COLO668 (cell line): ENCODE measurements around the gene CNTN6.

Experiments
- DNase-seq: peaks from one replicate; lab custom pipeline; 2025; ENCODE audit not compliant: unreplicated experiment; lab: John Stamatoyannopoulos, UW

Gene CNTN6

GRCh38 chr3:1092771-1093170 is at the start of gene CNTN6:
Gene CNTN6, plus strand, starts transcription at chr3:1093024. Its CDS starts 54,985 bp downstream, at chr3:1148009.
- DNase-seq: no peak

- DNase-seq: no peak
These were observed 44.3 kb upstream of the CNTN6 start for GRCh38 chr3:1048558-1048957.

- DNase-seq: no peak
These were observed 37.0 kb upstream of the CNTN6 start for GRCh38 chr3:1055870-1056269.

GRCh38 chr3:1056744-1057143 is 36.1 kb upstream of the CNTN6 start:
- no peak for DNase-seq

GRCh38 chr3:1057436-1057835 is 35.4 kb upstream of the CNTN6 start:
- DNase-seq: no peak

GRCh38 chr3:1068985-1069384 is 23.8 kb upstream of the CNTN6 start:
- DNase-seq: no peak

GRCh38 chr3:1072041-1072440 is 20.8 kb upstream of the CNTN6 start:
- DNase-seq: no peak

- DNase-seq: peak; percentile 7
These were observed 13.2 kb upstream of the CNTN6 start for GRCh38 chr3:1079662-1080061.

GRCh38 chr3:1082108-1082507 is 10.7 kb upstream of the CNTN6 start:
- peak; percentile 37 for DNase-seq

GRCh38 chr3:1087066-1087560 is 5.7 kb upstream of the CNTN6 start:
- no peak for DNase-seq

- DNase-seq: no peak
These were observed 4.3 kb upstream of the CNTN6 start for GRCh38 chr3:1088503-1088902.

- DNase-seq: no peak
These were observed 1.5 kb upstream of the CNTN6 start for GRCh38 chr3:1091286-1091685.

- no peak for DNase-seq
These were observed 763 bp upstream of the CNTN6 start for GRCh38 chr3:1092061-1092460.

- no peak for DNase-seq
These were observed 393 bp downstream of the CNTN6 start for GRCh38 chr3:1093217-1093616.

GRCh38 chr3:1103525-1103924 is 10.7 kb downstream of the CNTN6 start:
- DNase-seq: no peak

- DNase-seq: no peak
These were observed 25.1 kb downstream of the CNTN6 start for GRCh38 chr3:1117843-1118473.

- DNase-seq: no peak
These were observed 38.3 kb downstream of the CNTN6 start for GRCh38 chr3:1131166-1131565.

- DNase-seq: no peak
These were observed 42.4 kb downstream of the CNTN6 start for GRCh38 chr3:1135194-1135593.

GRCh38 chr3:1138036-1138435 is 45.2 kb downstream of the CNTN6 start:
- DNase-seq: no peak

- no peak for DNase-seq
These were observed 46.2 kb downstream of the CNTN6 start for GRCh38 chr3:1139071-1139470.

GRCh38 chr3:1147326-1147725 is 54.5 kb downstream of the CNTN6 start:
- no peak for DNase-seq

- DNase-seq: no peak
These were observed 55.0 kb downstream of the CNTN6 start for GRCh38 chr3:1147819-1148218.

- no peak for DNase-seq
These were observed 71.3 kb downstream of the CNTN6 start for GRCh38 chr3:1164101-1164500.
